T1000 (cell line): Measurements from ENCODE around the gene ERN2.
"Not testable (repeated sequence)": the region's sequence is repeated elsewhere in the genome, so short reads cannot be mapped to it uniquely, and the experiment has no call there.

Source experiments
- DNase-seq: peaks from one replicate; lab custom pipeline; 2025; ENCODE audit warnings: mixed read lengths; lab: John Stamatoyannopoulos, UW

The ERN2 gene

GRCh38 chr16:23722613-23723240, 9.7 kb upstream of the ERN2 start:
- not testable (repeated sequence) for DNase-seq

DNA sequence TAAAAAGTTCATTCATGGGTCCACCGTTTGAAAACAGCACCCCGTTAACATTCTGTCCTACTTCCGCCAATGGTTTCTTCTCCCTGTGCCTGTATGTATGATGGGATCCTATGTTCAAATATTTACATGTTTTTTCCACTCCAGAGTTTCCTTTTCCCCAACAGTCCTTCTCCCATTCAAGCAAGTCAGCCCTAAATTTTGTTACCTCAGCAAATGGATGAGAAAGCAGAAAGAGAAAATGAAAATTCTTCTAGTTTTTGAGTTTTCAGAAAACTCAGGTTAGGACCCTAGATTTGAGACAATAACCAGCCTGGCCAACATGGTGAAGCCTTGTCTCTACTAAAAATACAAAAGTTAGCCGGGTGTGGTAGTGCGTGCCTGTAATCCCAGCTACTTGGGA, 3.5 kb upstream of the ERN2 start:
- no peak for DNase-seq

DNA sequence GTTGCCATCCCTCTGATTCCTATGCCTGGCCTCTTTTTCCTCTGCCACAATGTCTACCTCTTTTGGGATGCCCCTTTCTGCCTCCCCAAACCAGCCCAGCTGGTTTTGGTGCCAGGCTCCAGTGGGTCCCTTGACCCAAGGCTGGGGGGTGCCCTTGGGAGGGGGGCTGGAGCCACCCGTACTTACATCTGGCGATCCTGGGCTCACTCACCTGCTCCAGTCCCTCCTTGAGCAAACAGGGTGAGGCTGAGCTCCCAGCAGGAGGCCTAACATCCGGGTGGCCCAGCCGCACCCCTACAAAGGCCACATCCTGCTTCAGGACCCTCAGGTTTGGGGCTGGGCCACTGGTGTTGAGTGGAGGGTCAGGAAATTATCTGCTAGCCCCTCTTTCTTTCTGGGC, 1.2 kb downstream of the ERN2 start:
- no peak for DNase-seq

- no peak for DNase-seq
Observed at GRCh38 chr16:23710504-23710903, 2.5 kb downstream of the ERN2 start.

- DNase-seq, result no peak
Observed at GRCh38 chr16:23710008-23710407, 3.0 kb downstream of the ERN2 start.

DNA sequence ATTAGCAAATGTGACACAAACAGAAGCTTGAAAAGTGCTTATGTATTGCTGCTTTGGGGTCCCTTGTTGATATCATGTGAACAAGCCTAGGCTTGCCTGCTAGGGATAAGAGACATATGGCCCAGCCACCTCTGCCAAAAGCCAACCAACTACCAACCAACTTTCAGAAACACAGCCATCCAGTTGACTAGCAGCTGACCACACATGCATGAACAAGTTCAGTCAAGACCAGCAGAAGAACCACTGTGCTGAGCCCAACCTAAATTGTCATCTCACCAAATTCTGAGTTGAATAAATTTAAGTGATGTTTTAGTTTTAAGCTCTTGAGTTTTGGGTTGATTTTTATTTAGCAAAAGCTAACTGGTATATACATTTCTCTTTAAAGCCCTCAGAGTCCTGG, 3.5 kb downstream of the ERN2 start:
- DNase-seq, result no peak

GRCh38 chr16:23706439-23706838, 6.6 kb downstream of the ERN2 start:
- no peak for DNase-seq

DNA sequence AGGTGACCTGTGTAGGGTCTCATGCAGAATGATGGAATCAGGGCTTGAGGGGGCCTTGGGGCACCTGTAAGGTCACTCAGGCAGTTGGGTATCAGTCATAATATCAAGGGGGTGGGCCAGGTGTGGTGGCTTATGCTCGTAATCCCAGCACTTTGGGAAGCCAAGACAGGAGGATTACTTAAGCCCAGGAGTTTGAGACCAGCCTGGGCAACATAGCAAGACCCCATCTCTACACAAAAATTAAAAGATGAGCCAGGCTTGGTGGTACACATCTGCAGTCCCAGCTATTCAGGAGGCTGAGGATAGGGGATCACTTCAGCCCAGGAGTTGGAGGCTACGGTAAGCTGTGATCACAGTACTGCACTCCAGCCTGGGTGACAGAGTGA, 7.5 kb downstream of the ERN2 start:
- DNase-seq, result no peak

DNA sequence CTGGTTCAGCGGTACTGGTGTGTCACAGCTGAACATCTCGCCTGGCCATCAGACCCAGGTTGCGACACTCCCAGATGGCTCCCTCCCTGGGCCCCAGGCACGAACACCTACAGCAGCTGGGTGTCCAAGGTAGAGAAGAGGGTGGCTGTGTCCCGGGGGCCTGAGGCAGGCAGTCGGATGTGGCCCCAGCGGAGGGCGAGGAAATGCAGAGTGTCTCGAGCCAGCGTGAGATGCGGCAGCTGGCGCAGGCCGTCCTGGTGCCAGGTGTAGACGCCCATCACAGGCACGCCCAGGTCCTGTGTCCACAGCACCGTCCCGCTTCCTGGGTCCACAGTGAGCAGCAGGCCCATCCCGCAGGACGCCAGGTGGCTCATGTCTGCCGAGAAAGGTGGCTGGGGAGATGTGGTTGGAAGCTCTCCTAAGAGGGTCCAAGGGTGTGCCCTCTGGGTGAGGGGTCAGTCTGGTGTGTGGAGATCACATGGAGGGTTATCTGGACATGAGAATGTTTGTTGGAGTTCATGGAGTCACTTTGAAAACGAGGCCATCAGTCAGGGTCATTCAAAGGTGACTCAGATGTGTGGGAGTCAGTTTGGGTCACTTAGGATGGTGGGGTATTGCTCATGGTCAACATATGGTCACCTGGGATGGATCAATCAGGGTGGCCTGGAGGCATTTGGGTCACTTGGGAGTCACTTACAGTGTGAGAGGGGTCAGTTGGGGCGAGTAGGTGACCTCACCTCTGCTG, 8.1 kb downstream of the ERN2 start:
- no peak for DNase-seq

DNA sequence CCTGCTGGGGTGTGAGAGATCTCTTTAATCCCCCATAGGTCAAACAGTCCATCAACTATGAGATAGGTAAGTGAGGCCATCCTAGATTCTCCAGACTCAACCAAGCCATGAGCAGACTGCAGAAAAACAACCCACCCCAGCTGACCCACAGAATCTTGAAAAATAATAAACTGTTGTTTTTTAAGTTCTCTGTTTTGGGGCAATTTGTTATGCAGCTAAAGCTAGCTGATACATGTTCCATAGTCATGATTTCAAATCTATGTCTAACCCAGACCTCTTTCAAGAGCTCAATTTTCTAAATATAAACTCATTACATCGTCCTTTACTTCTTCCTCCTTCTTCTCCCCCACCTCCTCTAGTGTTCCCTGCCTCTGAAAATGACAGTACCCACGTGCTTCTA, 10.1 kb downstream of the ERN2 start:
- no peak for DNase-seq

DNA sequence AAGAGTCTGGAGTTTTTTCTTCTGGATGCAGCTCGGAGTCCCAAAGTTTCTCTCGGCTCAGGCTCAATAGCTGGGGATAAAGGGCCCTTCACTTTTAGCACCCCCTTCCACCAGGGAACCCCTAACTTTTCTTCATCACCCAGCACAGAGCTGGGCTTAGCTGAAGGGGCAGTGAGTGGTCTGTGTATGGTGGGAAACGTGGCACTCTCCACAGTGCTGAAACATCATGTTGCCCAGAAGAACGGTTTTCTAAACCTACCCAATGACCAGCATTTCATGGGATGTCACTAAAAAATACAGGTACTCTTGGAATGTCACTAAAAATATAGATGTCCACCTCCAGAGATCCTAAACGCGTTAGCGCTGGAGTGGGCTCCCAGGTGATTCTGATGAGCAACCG, 12.0 kb downstream of the ERN2 start:
- no peak for DNase-seq

GRCh38 chr16:23700509-23700908, 12.5 kb downstream of the ERN2 start:
- DNase-seq, result no peak

- DNase-seq, result no peak
Observed at GRCh38 chr16:23700093-23700492, 12.9 kb downstream of the ERN2 start.

GRCh38 chr16:23699100-23699499, 13.9 kb downstream of the ERN2 start:
- DNase-seq, result no peak

DNA sequence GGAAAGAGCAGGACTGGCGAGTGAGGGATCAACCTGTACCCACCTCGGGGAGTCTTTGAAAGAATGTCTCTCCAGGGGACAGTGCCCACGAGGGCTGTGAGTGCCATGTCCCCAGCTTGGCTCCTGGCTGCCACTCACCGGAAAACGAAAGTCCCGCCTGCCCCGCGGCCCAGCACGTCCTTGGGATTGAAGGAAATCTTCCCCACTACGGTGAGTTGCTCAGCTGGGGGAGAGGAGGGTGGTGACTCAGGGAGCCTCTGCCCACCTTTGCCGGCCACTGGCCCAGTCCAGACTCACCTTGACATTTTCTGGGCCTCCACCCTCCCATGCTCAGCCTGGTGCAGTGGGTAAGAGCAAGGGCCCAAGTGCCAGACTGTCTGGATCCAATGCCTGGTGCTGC, 17.3 kb downstream of the ERN2 start:
- DNase-seq, result no peak

DNA sequence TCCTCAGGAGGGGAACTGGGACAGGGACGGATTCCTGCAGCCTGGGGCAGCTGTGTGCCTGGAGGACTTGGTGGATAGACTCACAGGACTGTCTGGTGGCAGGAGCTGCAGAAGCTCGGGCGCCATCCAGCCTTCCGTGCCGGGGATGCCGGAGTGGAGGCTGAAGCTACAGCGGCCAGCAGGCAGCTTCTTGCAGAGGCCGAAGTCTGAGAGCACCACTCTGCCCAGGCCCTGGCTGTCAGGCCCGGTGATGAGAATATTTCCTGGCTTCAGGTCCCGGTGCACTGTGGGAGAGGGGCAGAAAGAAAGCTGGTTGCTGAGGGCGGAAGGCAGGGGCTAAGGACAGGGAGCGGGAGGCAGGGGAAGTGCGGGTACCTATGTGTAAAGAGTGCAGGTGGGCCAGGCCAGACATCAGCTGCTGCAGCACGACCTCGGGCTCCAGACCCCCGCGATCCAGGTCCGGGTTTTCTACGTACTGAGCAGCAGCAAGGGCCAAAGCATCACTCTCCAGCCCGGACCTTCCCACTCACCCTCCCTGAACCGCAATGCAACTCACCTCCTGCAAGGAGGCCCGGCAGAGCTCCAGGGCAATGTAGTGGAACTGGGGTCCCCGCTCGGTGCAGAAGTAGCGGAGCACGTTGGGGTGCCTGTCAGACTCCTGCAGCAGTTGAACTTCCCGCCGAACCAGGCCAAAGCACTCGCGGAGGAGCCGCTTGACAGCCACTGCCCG, 18.2 kb downstream of the ERN2 start:
- no peak for DNase-seq

- DNase-seq, result no peak
Observed at GRCh38 chr16:23694265-23694643, 18.8 kb downstream of the ERN2 start.

GRCh38 chr16:23692190-23692837, 20.7 kb downstream of the ERN2 start:
- no peak for DNase-seq

GRCh38 chr16:23691483-23692189, 21.4 kb downstream of the ERN2 start:
- DNase-seq, result no peak

DNA sequence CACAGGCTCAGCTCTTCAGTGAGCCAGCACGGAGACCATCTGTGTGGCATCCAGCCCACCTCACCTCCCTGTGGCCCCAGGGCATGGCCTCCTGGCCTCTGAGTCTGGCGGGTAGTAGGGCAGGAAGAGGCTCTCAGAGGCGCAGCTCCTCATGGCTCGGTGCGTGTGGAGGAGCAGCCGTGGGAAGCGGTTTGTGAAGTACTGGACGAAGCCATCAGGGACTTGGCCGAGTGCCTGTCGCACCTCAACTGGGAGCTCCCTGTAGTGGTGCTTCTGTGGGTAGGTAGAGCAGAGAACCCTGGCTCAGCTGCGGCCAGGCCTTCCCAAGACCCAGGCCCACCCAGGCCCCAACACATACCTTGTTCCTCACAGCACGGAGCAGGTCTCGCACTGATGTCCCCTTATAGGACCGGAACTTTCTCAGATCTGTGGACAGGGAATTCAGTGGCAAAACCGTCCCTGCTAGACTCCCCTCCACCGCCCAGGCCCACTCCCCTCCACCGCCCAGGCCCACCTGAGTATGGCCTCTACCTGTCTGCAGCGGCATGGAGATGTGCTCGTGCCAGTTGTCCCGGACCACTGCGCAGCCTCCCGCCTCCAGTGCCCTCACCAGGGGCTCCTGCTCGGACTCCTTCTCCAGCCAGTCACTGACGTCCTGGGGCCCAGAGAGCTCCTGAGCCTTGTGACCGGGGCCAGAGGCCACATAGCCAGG, 22.1 kb downstream of the ERN2 start:
- DNase-seq, result no peak

DNA sequence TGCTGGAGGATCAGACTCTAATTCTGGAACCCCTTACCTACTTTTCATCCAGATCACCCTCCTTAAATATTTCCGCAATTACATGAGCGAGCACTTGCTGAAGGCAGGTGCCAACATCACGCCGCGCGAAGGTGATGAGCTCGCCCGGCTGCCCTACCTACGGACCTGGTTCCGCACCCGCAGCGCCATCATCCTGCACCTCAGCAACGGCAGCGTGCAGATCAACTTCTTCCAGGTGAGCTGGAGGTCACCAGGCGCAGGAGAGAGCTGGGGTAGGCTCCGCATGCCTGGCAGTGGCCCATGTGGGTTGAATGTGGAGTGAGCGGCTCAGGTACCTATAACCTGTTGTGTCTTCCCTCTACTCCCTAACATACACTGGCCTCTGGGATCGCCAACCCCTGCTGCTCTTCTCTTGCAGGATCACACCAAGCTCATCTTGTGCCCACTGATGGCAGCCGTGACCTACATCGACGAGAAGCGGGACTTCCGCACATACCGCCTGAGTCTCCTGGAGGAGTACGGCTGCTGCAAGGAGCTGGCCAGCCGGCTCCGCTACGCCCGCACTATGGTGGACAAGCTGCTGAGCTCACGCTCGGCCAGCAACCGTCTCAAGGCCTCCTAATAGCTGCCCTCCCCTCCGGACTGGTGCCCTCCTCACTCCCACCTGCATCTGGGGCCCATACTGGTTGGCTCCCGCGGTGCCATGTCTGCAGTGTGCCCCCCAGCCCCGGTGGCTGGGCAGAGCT, 23.4 kb downstream of the ERN2 start:
- DNase-seq, result no peak
